Bronchial epithelial cell (primary cell): ENCODE results near the gene ELF2. TPM values are rescaled to one million over a fixed set of nuclear protein-coding genes. Genes with fewer than 3 reads are reported as not detected.
A peak's percentile ranks its signal among the peaks of the same experiment; 100 is the strongest.

Experiments used
- DNase-seq: peaks from one replicate; pipeline ENCODE4 v3.0.0-alpha.2; 2010; ENCODE audit warnings: low read depth
- FAIRE-seq: peaks from 2 replicates; lab custom pipeline; 2011; peaks lifted over from hg19 to GRCh38; lab: Jason Lieb, UNC
- H3K27me3 ChIP-seq: 2 replicates; pipeline ENCODE4 v1.5.1; 2011; ENCODE audit warnings: low read length; ENCODE audit not compliant: control insufficient read depth, insufficient read depth
- H3K36me3 ChIP-seq: 2 replicates; pipeline ENCODE4 v1.5.1; 2011; ENCODE audit warnings: low read length; ENCODE audit not compliant: control insufficient read depth, insufficient read depth
- H3K4me3 ChIP-seq: 2 replicates; pipeline ENCODE4 v1.5.1; 2011; ENCODE audit warnings: mild to moderate bottlenecking, low read depth, low read length, control low read depth
- total RNA-seq: library from RNA; depleted of rRNA; stranded (reverse); fragments of >200 nt; gene quantifications from 2 replicates; pipeline ENCODE4 v1.2.1, GENCODE V29; 2014
- TF ChIP-seq, protein P1 (sequence below): IDR thresholded peaks from 2 replicates; pipeline ENCODE4 v1.5.1; 2011; ENCODE audit warnings: mild to moderate bottlenecking, moderate library complexity, low read length, control low read depth, inconsistent platforms; ENCODE audit not compliant: insufficient read depth, severe bottlenecking

ELF2 gene
- total RNA-seq, 1 donor from 2014 or later: 29.2 TPM

DNA sequence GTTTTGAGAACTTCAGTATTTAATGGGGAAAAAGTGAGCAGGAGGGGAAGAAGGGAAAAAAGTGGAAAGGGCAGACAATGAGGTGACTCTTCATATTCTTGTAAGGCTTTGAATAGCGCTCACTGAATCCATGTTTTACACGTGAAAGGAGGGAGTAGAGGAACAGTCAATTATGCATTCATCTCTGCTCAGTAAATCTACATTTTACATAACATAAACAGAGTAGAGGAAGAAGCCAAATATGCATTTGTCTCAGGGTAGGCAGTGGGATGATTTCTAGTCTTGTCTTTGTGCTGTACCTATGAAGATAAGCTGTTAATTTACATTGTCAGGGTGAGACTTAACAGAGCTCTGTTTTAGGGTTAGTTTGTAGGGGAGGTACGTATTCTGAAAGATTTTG lies 19.4 kb upstream of the ELF2 start:
- Histone ChIP-seq H3K36me3 (no peaks in the 10 kb centered on the region), H3K27me3 (no peaks in the 10 kb centered on the region), H3K4me3 (no peak overlapping the region)
- DNase-seq (no peak), FAIRE-seq (no peak)
- TF ChIP-seq, protein P1, sequence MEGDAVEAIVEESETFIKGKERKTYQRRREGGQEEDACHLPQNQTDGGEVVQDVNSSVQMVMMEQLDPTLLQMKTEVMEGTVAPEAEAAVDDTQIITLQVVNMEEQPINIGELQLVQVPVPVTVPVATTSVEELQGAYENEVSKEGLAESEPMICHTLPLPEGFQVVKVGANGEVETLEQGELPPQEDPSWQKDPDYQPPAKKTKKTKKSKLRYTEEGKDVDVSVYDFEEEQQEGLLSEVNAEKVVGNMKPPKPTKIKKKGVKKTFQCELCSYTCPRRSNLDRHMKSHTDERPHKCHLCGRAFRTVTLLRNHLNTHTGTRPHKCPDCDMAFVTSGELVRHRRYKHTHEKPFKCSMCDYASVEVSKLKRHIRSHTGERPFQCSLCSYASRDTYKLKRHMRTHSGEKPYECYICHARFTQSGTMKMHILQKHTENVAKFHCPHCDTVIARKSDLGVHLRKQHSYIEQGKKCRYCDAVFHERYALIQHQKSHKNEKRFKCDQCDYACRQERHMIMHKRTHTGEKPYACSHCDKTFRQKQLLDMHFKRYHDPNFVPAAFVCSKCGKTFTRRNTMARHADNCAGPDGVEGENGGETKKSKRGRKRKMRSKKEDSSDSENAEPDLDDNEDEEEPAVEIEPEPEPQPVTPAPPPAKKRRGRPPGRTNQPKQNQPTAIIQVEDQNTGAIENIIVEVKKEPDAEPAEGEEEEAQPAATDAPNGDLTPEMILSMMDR: no peak

DNA sequence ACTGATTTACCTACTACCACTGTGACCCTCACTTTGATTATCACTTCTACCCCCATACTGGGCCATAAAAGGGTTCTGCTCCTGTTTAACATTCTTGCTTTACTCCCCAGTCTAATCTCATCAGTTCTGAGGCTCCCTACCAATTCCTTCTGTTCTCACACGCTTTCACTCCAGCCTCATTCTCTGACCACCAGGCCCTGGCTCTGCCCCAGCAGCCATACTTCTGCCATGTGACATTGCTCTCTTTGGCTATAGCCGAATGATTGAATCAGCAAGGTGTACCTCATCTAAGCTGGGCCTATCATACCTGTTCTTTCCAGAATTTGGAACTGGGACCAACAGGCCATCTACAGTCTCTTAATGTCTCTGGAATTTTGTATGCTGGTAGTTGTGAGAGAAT lies 14.4 kb upstream of the ELF2 start:
- TF ChIP-seq, protein P1: no peak
- H3K27me3 ChIP-seq: no peaks in the 10 kb centered on the region
- no peaks in the 10 kb centered on the region for H3K36me3 ChIP-seq
- H3K4me3 ChIP-seq: no peak overlapping the region
- DNase-seq (no peak), FAIRE-seq (no peak)

DNA sequence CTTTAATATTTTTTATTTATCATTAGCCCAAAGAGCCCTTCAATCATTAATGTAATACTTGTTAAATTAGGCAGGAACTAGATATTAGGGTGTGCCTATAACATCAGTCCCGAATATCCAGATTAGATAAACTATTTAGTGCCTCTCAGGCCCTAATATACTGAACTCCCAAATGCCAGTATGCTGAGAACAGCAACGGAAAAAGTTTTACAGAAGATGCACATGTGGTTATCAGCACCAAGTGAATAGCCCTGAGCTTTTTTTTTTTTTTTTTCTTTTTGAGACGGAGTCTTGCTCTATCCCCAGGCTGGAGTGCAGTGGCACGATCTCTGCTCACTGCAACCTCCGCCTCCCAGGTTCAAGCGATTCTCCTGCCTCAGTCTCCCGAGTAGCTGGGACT lies 13.0 kb upstream of the ELF2 start:
- H3K4me3 ChIP-seq: no peak overlapping the region
- FAIRE-seq (no peak), DNase-seq (no peak)
- TF ChIP-seq, protein P1: no peak
- no peaks in the 10 kb centered on the region for H3K27me3 ChIP-seq
- no peaks in the 10 kb centered on the region for H3K36me3 ChIP-seq

DNA sequence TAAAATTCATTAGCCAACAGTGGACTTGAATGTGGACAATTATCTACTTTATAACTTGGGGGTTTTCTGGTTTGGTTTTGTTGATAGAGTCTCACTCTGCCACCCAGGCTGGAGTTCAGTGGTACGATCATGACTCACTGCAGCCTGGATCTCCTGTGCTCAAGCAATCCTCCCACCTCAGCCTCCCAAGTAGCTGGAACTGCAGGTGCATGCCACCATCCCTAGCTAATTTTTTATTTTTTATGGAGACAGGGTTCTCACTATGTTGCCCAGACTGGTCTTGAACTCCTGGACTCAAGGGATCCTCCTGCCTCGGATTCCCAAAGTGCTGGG lies 12.4 kb upstream of the ELF2 start:
- DNase-seq: no peak
- H3K36me3 ChIP-seq: no peaks in the 10 kb centered on the region
- H3K4me3 ChIP-seq: no peak overlapping the region
- no peak for FAIRE-seq
- TF ChIP-seq, protein P1: no peak
- H3K27me3 ChIP-seq: no peaks in the 10 kb centered on the region

- TF ChIP-seq, protein P1: no peak
- Histone ChIP-seq H3K4me3 (no peak overlapping the region), H3K27me3 (no peaks in the 10 kb centered on the region), H3K36me3 (no peaks in the 10 kb centered on the region)
- no peak for DNase-seq
- FAIRE-seq: no peak
These were observed 11.8 kb upstream of the ELF2 start for GRCh38 chr4:139188648-139189416.

DNA sequence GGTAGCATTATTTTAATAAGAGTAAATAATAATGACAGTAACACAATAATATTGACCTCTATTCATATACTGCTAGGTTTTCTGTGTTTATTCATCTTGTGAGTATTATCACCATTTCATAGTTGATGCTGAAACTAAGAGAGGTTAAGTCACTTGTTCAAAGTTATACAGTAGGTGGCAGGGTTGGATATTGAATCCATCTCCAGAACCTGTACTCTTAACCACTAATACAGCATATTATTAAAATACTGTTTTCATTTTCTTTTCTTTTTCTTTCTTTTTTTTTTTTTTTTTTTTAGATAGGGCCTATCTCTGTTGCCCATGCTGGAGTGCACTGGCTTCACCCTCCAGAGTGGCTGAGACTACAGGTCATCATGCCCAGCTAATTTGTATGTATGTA lies 7.1 kb upstream of the ELF2 start:
- Histone ChIP-seq H3K27me3 (no peaks in the 10 kb centered on the region), H3K36me3 (no peaks in the 10 kb centered on the region), H3K4me3 (no peak overlapping the region)
- TF ChIP-seq, protein P1: no peak
- DNase-seq (peak; percentile 54), FAIRE-seq (no peak)
